K562 (cell line): Measurements from ENCODE around the gene WASL. TPM values are rescaled to one million over a fixed set of nuclear protein-coding genes. Genes with fewer than 3 reads are reported as not detected.

Experiments used
- BDP1 ChIP-seq: IDR thresholded peaks from 3 replicates; pipeline ENCODE4 v1.6.1; 2011; ENCODE audit not compliant: insufficient read length, insufficient read depth
- EP400 ChIP-seq: fragments of 450-650 bp; IDR thresholded peaks from 2 replicates; pipeline ENCODE4 v1.6.1; 2017; ENCODE audit warnings: antibody characterized with exemption, mild to moderate bottlenecking, moderate library complexity
- HCFC1 ChIP-seq: IDR thresholded peaks from 2 replicates; pipeline ENCODE4 v1.6.1; 2012; ENCODE audit warnings: low read depth, low read length, improper control_type of control experiment
- HNRNPLL ChIP-seq: fragments of 200-400 bp; formaldehyde crosslinking; IDR thresholded peaks from 2 replicates; pipeline ENCODE4 v1.6.1; 2017; ENCODE audit warnings: low read length, low read depth, mild to moderate bottlenecking; ENCODE audit not compliant: poor library complexity, severe bottlenecking
- LARP7 ChIP-seq: fragments of 450-650 bp; IDR thresholded peaks from 2 replicates; pipeline ENCODE4 v1.6.1; 2016
- MIER1 ChIP-seq: fragments of 450-650 bp; IDR thresholded peaks from 2 replicates; pipeline ENCODE4 v1.6.1; 2016; ENCODE audit warnings: antibody characterized with exemption, mild to moderate bottlenecking, low read depth
- NRF1 ChIP-seq, 2 experiments: fragments of 450-650 bp; IDR thresholded peaks in 1 of 2; conservative IDR thresholded peaks in 1 of 2; 2 replicates each; pipeline ENCODE4 v1.6.1; 2014; ENCODE audit warnings: mild to moderate bottlenecking in 2 of 2
- POLR2AphosphoS2 ChIP-seq: IDR thresholded peaks from 2 replicates; pipeline ENCODE4 v1.6.1; 2012; ENCODE audit warnings: low read length, improper control_type of control experiment
- RBBP5 ChIP-seq: fragments of 200-600 bp; sonication (generic); IDR thresholded peaks from 2 replicates; pipeline ENCODE4 v1.6.1; 2012; ENCODE audit warnings: borderline replicate concordance, mild to moderate bottlenecking, low read length, control low read depth, inconsistent platforms; ENCODE audit not compliant: insufficient read depth, poor library complexity, severe bottlenecking
- TEAD2 ChIP-seq: fragments of 450-650 bp; IDR thresholded peaks from 2 replicates; pipeline ENCODE4 v1.6.1; 2016; ENCODE audit warnings: missing genetic modification characterization, control low read depth, missing compliant biosample characterization
- ZNF124 ChIP-seq: sonication (generic); formaldehyde crosslinking; IDR thresholded peaks from 2 replicates; pipeline ENCODE4 v1.8.1; 2022; ENCODE audit warnings: missing genetic modification reagents
- ZNF165 ChIP-seq: fragments of 250-450 bp; sonication (Bioruptor Pico); IDR thresholded peaks from 2 replicates; pipeline ENCODE4 v1.4.0; 2020; ENCODE audit warnings: borderline replicate concordance
- ZNF263 ChIP-seq: sonication (generic); formaldehyde crosslinking; IDR thresholded peaks from 2 replicates; pipeline ENCODE4 v1.8.0; 2022; ENCODE audit warnings: mild to moderate bottlenecking, missing genetic modification reagents, borderline replicate concordance
- ZNF311 ChIP-seq: fragments of 250-450 bp; sonication (Bioruptor Pico); IDR thresholded peaks from 2 replicates; pipeline ENCODE4 v1.4.0; 2020; ENCODE audit warnings: mild to moderate bottlenecking, moderate library complexity
- ZNF444 ChIP-seq: fragments of 250-450 bp; sonication (Bioruptor Pico); IDR thresholded peaks from 2 replicates; pipeline ENCODE4 v1.4.0; 2020; ENCODE audit warnings: mild to moderate bottlenecking, moderate library complexity
- polyA plus RNA-seq, 8 experiments: library from polyadenylated mRNA; depleted of rRNA in 4 of 8; stranded (reverse) in 5 of 8; unstranded in 3 of 8; fragments of >200 nt; fragmentation: Nextera tagmentation in 2 of 8; fragmentation: Illumina TruSeq in 1 of 8; extraction: Ambion mirVana in 2 of 8; extraction: Trizol in 1 of 8; gene quantifications; 2 replicates each; pipeline versions ENCODE4 v1.2.1 to v1.2.3, GENCODE V29; 2011 to 2014; ENCODE audit warnings: inconsistent platforms in 1 of 8, missing spikeins in 1 of 8
- total RNA-seq, 7 experiments: library from RNA; depleted of rRNA in 6 of 7; stranded (reverse); fragments of >200 nt in 6 of 7; fragmentation: Illumina TruSeq in 2 of 7; extraction: Trizol in 2 of 7; gene quantifications; 2 replicates each; pipeline versions ENCODE4 v1.2.1 to v1.2.3, GENCODE V29; 2011 to 2021; ENCODE audit warnings: low replicate concordance in 1 of 7
- TF ChIP-seq, protein P1 (sequence below): fragments of 250-450 bp; sonication (Bioruptor Pico); IDR thresholded peaks from 2 replicates; pipeline ENCODE4 v1.5.0; 2021; ENCODE audit warnings: mild to moderate bottlenecking, borderline replicate concordance
- TF ChIP-seq, protein P2 (sequence below): sonication (generic); formaldehyde crosslinking; IDR thresholded peaks from 2 replicates; pipeline ENCODE4 v1.8.1; 2023; ENCODE audit warnings: mild to moderate bottlenecking, missing genetic modification reagents
- TF ChIP-seq, protein P3 (sequence below): IDR thresholded peaks from 2 replicates; pipeline ENCODE4 v1.6.1; 2012; ENCODE audit warnings: low read depth, low read length, improper control_type of control experiment, borderline replicate concordance
- TF ChIP-seq, protein P4 (sequence below): fragments of 450-650 bp; IDR thresholded peaks from 2 replicates; pipeline ENCODE4 v1.6.1; 2016; ENCODE audit warnings: mild to moderate bottlenecking

The WASL gene
- total and polyA plus RNA-seq, 9 of the 15 experiments (the other 6 are each of a cell fraction or from before 2014, with no cell fraction given): 3.2 to 13.9 (median 8.3) TPM

DNA sequence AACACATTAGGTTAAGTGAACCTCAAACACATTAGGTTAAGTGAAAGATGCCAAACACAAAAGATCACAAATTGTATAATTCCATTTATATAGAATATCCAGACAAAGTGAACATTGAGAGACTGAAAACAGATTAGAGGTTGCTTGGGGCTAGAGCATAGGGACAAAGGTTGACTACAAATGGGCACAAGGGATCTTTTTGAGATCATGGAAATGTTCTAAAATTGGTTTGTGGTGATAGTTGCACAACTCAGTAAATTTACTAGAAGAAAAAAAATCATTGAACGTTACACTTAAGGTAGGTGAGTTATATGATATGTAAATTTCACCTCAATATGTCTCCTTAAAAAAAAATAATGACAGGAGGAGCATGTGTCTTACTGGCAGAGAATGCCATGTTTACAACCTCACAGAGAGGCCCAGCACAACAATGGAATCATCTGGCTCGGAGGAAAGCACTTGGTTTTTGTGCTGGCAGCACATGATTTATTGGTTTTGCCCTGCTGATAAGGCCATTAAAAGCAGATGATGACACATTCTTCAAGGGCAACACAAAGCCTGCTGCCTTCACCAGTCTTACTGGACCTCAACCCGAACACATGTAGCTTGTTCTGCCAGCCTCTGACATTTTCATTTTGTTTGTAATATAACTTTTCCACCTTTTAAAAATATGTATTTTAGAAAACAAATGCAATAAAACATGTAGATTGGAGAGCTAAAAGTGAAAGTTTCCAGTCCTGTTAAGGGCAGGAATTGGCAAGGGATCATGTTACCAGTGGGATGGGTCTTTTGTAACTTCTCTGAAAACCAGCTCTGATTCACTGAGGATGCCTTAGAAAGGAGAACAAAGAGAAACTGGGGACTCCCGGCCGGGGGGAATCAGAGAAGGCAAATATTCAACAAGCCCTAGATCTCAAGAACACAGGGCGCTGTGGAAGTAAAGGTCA lies 105.0 kb downstream of the WASL start (continued):
- TF ChIP-seq RBBP5 (no peak), MIER1 (no peak), HCFC1 (no peak), ZNF165 (no peak), ZNF263 (CRISPR knock-in tag) (no peak), ZNF444 (CRISPR knock-in tag) (no peak), HNRNPLL (no peak), TEAD2 (no peak), ZNF311 (no peak), BDP1 (no peak), POLR2AphosphoS2 (no peak), EP400 (no peak), NRF1 (conservative IDR thresholded peaks at IDR 0.05 in 1 of 2, IDR thresholded peaks at IDR 0.05 in 1 of 2) (no peak), LARP7 (no peak), ZNF124 (CRISPR knock-in tag) (no peak)
- TF ChIP-seq, protein P1, sequence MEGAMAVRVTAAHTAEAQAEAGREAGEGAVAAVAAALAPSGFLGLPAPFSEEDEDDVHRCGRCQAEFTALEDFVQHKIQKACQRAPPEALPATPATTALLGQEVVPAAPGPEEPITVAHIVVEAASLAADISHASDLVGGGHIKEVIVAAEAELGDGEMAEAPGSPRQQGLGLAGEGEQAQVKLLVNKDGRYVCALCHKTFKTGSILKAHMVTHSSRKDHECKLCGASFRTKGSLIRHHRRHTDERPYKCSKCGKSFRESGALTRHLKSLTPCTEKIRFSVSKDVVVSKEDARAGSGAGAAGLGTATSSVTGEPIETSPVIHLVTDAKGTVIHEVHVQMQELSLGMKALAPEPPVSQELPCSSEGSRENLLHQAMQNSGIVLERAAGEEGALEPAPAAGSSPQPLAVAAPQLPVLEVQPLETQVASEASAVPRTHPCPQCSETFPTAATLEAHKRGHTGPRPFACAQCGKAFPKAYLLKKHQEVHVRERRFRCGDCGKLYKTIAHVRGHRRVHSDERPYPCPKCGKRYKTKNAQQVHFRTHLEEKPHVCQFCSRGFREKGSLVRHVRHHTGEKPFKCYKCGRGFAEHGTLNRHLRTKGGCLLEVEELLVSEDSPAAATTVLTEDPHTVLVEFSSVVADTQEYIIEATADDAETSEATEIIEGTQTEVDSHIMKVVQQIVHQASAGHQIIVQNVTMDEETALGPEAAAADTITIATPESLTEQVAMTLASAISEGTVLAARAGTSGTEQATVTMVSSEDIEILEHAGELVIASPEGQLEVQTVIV: no peak
- TF ChIP-seq, protein P2, sequence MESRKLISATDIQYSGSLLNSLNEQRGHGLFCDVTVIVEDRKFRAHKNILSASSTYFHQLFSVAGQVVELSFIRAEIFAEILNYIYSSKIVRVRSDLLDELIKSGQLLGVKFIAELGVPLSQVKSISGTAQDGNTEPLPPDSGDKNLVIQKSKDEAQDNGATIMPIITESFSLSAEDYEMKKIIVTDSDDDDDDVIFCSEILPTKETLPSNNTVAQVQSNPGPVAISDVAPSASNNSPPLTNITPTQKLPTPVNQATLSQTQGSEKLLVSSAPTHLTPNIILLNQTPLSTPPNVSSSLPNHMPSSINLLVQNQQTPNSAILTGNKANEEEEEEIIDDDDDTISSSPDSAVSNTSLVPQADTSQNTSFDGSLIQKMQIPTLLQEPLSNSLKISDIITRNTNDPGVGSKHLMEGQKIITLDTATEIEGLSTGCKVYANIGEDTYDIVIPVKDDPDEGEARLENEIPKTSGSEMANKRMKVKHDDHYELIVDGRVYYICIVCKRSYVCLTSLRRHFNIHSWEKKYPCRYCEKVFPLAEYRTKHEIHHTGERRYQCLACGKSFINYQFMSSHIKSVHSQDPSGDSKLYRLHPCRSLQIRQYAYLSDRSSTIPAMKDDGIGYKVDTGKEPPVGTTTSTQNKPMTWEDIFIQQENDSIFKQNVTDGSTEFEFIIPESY (CRISPR knock-in tag): no peak
- TF ChIP-seq, protein P3, sequence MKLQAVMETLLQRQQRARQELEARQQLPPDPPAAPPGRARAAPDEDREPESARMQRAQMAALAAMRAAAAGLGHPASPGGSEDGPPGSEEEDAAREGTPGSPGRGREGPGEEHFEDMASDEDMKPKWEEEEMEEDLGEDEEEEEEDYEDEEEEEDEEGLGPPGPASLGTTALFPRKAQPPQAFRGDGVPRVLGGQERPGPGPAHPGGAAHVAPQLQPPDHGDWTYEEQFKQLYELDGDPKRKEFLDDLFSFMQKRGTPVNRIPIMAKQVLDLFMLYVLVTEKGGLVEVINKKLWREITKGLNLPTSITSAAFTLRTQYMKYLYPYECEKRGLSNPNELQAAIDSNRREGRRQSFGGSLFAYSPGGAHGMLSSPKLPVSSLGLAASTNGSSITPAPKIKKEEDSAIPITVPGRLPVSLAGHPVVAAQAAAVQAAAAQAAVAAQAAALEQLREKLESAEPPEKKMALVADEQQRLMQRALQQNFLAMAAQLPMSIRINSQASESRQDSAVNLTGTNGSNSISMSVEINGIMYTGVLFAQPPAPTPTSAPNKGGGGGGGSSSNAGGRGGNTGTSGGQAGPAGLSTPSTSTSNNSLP: 0 out of 2 replicates have a peak, but pooled peaks have one; percentile 17
- TF ChIP-seq, protein P4, sequence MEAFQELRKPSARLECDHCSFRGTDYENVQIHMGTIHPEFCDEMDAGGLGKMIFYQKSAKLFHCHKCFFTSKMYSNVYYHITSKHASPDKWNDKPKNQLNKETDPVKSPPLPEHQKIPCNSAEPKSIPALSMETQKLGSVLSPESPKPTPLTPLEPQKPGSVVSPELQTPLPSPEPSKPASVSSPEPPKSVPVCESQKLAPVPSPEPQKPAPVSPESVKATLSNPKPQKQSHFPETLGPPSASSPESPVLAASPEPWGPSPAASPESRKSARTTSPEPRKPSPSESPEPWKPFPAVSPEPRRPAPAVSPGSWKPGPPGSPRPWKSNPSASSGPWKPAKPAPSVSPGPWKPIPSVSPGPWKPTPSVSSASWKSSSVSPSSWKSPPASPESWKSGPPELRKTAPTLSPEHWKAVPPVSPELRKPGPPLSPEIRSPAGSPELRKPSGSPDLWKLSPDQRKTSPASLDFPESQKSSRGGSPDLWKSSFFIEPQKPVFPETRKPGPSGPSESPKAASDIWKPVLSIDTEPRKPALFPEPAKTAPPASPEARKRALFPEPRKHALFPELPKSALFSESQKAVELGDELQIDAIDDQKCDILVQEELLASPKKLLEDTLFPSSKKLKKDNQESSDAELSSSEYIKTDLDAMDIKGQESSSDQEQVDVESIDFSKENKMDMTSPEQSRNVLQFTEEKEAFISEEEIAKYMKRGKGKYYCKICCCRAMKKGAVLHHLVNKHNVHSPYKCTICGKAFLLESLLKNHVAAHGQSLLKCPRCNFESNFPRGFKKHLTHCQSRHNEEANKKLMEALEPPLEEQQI: no peak
